Gastrocnemius medialis (tissue), 4 donors: ENCODE data around the gene TMEM119. TPM values are rescaled to one million over a fixed set of nuclear protein-coding genes. Genes with fewer than 3 reads are reported as not detected.

Experiments
- ATAC-seq, 2 donors: fragments of 150-250 bp; one replicate each; pipeline ENCODE4 v1.9.1; 2016
- DNase-seq, 2 donors: peaks; one replicate each; pipeline ENCODE4 v3.0.0-alpha.2; 2019
- H3K27ac ChIP-seq, 4 donors: fragments of 200-600 bp; sonication (generic); 1 replicate in 1 of 4; 2 replicates in 3 of 4; pipeline ENCODE4 v1.5.1; 2016 to 2018; ENCODE audit warnings: mild to moderate bottlenecking in 2 of 4, moderate library complexity in 1 of 4
- H3K27me3 ChIP-seq, 3 donors: fragments of 200-600 bp; sonication (generic) in 2 of 3; 1 replicate in 1 of 3; 2 replicates in 2 of 3; pipeline versions ENCODE4 v1.5.1 to v1.6.0; 2016 to 2019; ENCODE audit warnings: mild to moderate bottlenecking in 1 of 3, moderate library complexity in 1 of 3
- H3K36me3 ChIP-seq, 2 donors: fragments of 200-600 bp; sonication (generic) in 1 of 2; one replicate each; pipeline ENCODE4 v1.5.1; 2017 to 2018
- H3K4me1 ChIP-seq, 2 donors: fragments of 200-600 bp; sonication (generic) in 1 of 2; one replicate each; pipeline ENCODE4 v1.5.1; 2016 to 2017; ENCODE audit warnings: mild to moderate bottlenecking in 2 of 2
- H3K4me3 ChIP-seq, 4 donors: fragments of 200-600 bp; sonication (generic) in 3 of 4; 1 replicate in 1 of 4; 2 replicates in 3 of 4; pipeline ENCODE4 v1.5.1; 2016 to 2019; ENCODE audit warnings: mild to moderate bottlenecking in 2 of 4
- H3K9me3 ChIP-seq, 3 donors: fragments of 200-600 bp; sonication (generic) in 2 of 3; 1 replicate in 1 of 3; 2 replicates in 2 of 3; pipeline ENCODE4 v1.5.1; 2016 to 2019
- CTCF ChIP-seq, 5 experiments: fragments of 450-650 bp in 3 of 5; fragments of 200-600 bp in 2 of 5; sonication (generic) in 2 of 5; IDR thresholded peaks in 4 of 5; conservative IDR thresholded peaks in 1 of 5; 1 replicate in 4 of 5; 2 replicates in 1 of 5; pipeline ENCODE4 v1.5.1; 2016 to 2019; ENCODE audit warnings: antibody characterized with exemption in 5 of 5, mild to moderate bottlenecking in 3 of 5, moderate library complexity in 3 of 5
- POLR2A ChIP-seq, 2 donors: fragments of 450-650 bp; IDR thresholded peaks; one replicate each; pipeline ENCODE4 v1.6.1; 2017; ENCODE audit warnings: antibody characterized with exemption in 2 of 2, mild to moderate bottlenecking in 2 of 2, moderate library complexity in 2 of 2
- in situ Hi-C, 4 donors: fragments of 200-750 bp; cut with MboI; loops; one replicate each; pipeline versions ENCODE4 v1.15.0 to v1.8.0; 2017; ENCODE audit warnings: low sequenced_read_pairs in 4 of 4
- intact Hi-C: fragments of 100-400 bp; cut with DNase I; formaldehyde crosslinking; loops from one replicate; pipeline ENCODE4 v1.15.1; 2023; ENCODE audit warnings: low total_unique reads
- total RNA-seq, 4 donors: library from RNA; depleted of rRNA; stranded (reverse); fragments of >200 nt; gene quantifications; one replicate each; pipeline versions ENCODE4 v1.1.0 to v1.2.3, GENCODE V29; 2016

Gene TMEM119
- total RNA-seq, 4 donors from 2014 or later, result 0.85 TPM; not detected in 3

DNA sequence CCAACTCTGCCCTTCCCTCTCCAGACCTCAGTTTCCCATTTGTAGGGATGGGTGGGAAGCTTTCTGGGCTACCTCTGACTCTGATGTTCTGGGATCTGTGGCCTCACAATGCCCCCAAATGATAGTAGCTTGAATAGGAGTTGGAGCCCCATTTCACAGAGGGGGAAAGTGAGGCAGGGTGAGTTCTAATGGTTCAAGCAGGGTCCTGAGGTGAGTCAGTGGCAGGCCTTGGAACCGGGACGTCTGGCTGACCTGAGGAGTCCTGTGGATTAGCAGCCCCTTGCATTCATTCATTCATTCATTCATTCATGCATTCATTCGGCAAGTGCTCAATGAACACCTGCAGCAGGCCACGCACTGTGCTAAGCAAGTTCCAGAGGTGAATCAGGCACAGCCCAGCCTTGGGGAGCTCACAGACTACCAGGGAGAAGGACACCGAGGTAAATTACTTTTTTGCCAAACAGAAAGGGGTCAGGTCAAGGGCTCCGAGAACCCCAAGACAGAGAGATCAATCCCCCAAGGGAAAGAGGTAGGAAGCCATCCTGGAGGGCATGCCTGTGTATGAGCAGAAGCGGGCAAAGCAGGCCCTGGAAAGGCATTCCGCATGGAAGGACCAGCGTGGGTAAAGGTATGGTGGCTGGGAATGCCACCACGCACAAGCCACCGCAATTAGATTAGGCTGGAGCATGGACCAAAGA lies 818 bp upstream of the TMEM119 start:
- no peaks in the 10 kb centered on the region for H3K9me3 ChIP-seq
- H3K4me1 ChIP-seq, result no peaks in the 10 kb centered on the region
- no peak overlapping the region for H3K27ac ChIP-seq
- no peak for DNase-seq
- no peak overlapping the region for H3K4me3 ChIP-seq
- in situ Hi-C loops, result no loop called here
- intact Hi-C loops, result no loop called here
- no peak for TF ChIP-seq POLR2A (IDR thresholded peaks at IDR 0.05)
- no peak for ATAC-seq
- no peaks in the 10 kb centered on the region for H3K36me3 ChIP-seq
- no peaks in the 10 kb centered on the region for H3K27me3 ChIP-seq

DNA sequence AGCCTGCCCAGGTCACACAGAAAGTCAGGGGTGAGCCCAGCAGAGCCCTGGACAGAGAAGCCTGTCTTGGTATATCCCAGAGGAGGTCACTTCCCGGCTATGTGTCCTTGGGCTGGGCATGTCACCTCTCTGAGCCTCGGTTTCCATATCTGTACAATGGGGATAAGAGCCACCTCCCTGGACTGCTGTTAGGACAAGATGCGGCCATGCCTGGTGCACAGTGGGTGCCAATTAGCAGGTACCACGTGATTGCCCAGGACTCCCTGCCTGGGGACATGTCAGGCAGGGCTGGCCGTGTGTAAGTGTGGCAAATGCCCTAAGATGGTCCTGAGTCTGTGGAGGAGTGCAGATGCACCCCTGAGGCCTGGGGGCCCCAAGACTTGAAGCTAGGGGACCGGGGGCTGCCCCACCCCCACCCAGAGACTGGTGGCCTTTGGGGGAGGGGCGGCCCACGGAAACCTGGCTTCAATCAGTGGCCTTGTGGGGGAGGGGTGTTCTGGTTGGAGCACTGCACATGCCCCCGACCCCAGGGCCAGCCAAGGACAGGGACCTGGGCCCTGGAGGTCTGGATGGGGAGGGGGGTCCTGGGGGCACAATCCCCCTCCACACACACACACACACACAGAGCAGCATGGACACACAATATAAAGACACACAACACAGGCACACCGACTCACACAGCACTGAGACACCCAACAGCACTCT lies 878 bp downstream of the TMEM119 start:
- in situ Hi-C loops, result no loop called here
- ATAC-seq, result no peak
- no peak overlapping the region for H3K4me3 ChIP-seq

DNA sequence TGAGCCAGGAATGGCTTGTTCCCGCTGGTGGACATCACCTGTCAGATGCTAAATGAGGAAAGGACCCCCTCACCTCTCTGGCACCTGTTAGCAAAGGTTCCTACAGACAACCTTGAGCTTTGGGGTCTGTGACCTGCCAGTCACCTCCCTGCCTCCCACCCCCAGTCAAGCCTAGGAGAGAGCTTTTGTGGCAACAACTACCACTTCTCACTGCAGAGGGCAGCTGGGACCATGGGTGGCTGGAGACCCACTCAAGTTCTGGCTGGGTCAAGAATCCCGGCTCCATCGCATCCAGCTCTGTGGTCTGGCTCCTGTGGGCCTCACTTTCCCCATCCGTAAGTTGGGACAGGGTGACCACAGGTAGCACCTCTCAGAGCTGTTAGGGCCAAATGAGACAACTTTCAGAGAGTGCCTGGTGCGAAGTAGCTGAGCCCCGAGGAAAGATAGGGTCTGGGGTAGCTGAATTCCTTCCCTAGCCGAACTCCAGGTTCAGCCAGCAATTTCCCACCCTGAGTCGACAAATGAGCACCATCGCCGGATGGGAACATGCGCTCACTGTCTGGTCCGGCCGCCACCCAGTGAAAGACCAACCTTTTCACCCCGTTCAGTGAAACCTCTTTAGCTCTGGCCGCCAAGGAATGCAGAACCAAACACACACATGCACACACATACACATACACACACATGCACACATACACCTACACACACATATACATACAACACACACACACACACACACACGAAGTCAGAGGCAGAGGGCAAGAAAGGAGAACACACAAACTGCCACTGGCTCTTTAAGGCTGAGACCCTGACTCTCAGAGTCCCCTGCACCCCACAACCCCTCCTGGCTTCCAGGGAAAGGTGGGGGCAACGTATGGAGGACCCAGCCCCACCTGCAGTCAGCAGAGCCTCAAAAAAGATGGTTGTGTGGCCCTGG lies 1.9 kb downstream of the TMEM119 start:
- Histone ChIP-seq H3K4me1 (no peaks in the 10 kb centered on the region), H3K27me3 (no peaks in the 10 kb centered on the region), H3K4me3 (no peak overlapping the region), H3K9me3 (no peaks in the 10 kb centered on the region), H3K27ac (no peak overlapping the region), H3K36me3 (no peaks in the 10 kb centered on the region)
- intact Hi-C loops, result no loop called here
- in situ Hi-C loops, result no loop called here
- ATAC-seq (no peak), DNase-seq (no peak)
- TF ChIP-seq POLR2A (IDR thresholded peaks at IDR 0.05) (no peak), CTCF (IDR thresholded peaks at IDR 0.05 in 4 of 5, conservative IDR thresholded peaks at IDR 0.05 in 1 of 5) (no peak)

More for the DNA sequence above, 878 bp downstream of the TMEM119 start:
- Histone ChIP-seq H3K27ac (no peak overlapping the region), H3K4me1 (no peaks in the 10 kb centered on the region), H3K27me3 (no peaks in the 10 kb centered on the region), H3K36me3 (no peaks in the 10 kb centered on the region), H3K9me3 (no peaks in the 10 kb centered on the region)
- intact Hi-C loops, result no loop called here
- DNase-seq, result no peak
- TF ChIP-seq CTCF (IDR thresholded peaks at IDR 0.05 in 4 of 5, conservative IDR thresholded peaks at IDR 0.05 in 1 of 5), result no peak
- TF ChIP-seq POLR2A (IDR thresholded peaks at IDR 0.05), result no peak

- Histone ChIP-seq H3K27ac (no peak overlapping the region), H3K9me3 (no peaks in the 10 kb centered on the region), H3K4me3 (no peak overlapping the region), H3K27me3 (no peaks in the 10 kb centered on the region), H3K36me3 (no peaks in the 10 kb centered on the region), H3K4me1 (no peaks in the 10 kb centered on the region)
- DNase-seq, result no peak
- in situ Hi-C loops (no loop called here), intact Hi-C loops (no loop called here)
- no peak for TF ChIP-seq CTCF (IDR thresholded peaks at IDR 0.05 in 4 of 5, conservative IDR thresholded peaks at IDR 0.05 in 1 of 5)
- TF ChIP-seq POLR2A (IDR thresholded peaks at IDR 0.05), result no peak
- ATAC-seq, result no peak
These were observed 2.7 kb downstream of the TMEM119 start for GRCh38 chr12:108594960-108595710.
